H1 (cell line): Measurements from ENCODE around the gene TMEM25.

Experiments
- CHD2 ChIP-seq: IDR thresholded peaks from 2 replicates; pipeline ENCODE4 v1.6.1; 2012; ENCODE audit warnings: low read length, improper control_type of control experiment
- FOSL1 ChIP-seq: IDR thresholded peaks from 2 replicates; pipeline ENCODE4 v1.6.1; 2011; ENCODE audit warnings: mild to moderate bottlenecking, low read depth, low read length, moderate library complexity; ENCODE audit not compliant: insufficient read depth
- KDM1A ChIP-seq: fragments of 200-600, 300-600 bp; sonication (generic); IDR thresholded peaks from 2 replicates; pipeline ENCODE4 v1.7.1; 2016; ENCODE audit warnings: mild to moderate bottlenecking, low read length, borderline replicate concordance
- NRF1 ChIP-seq: IDR thresholded peaks from 2 replicates; pipeline ENCODE4 v1.6.1; 2011; ENCODE audit warnings: mild to moderate bottlenecking, low read depth, low read length, improper control_type of control experiment
- POLR2A ChIP-seq, 2 experiments: IDR thresholded peaks; 1 replicate in 1 of 2; 2 replicates in 1 of 2; pipeline ENCODE4 v1.6.1; 2011; ENCODE audit warnings: low read depth in 2 of 2, low read length in 2 of 2, mild to moderate bottlenecking in 2 of 2; ENCODE audit errors: control extremely low read depth in 1 of 2
- POLR2AphosphoS5 ChIP-seq: IDR thresholded peaks from 2 replicates; pipeline ENCODE4 v1.6.1; 2011; ENCODE audit warnings: low read depth, low read length
- SIN3A ChIP-seq, 2 experiments: IDR thresholded peaks in 1 of 2; conservative IDR thresholded peaks in 1 of 2; 2 replicates each; pipeline ENCODE4 v1.6.1; 2011 to 2012; ENCODE audit warnings: low read length in 2 of 2, improper control_type of control experiment in 1 of 2, low read depth in 1 of 2, mild to moderate bottlenecking in 1 of 2
- SP1 ChIP-seq: IDR thresholded peaks from 2 replicates; pipeline ENCODE4 v1.6.1; 2011; ENCODE audit warnings: low read depth, low read length
- ZNF274 ChIP-seq: IDR thresholded peaks from 2 replicates; pipeline ENCODE4 v1.7.0; 2012; ENCODE audit warnings: low read length, borderline replicate concordance; ENCODE audit errors: extremely low read depth
- TF ChIP-seq, protein P1 (sequence below), 3 experiments: IDR thresholded peaks; 1 replicate in 2 of 3; 2 replicates in 1 of 3; pipeline versions ENCODE4 v1.5.1 to v1.6.1; 2011; ENCODE audit warnings: low read length in 3 of 3, mild to moderate bottlenecking in 3 of 3, inconsistent platforms in 2 of 3, low read depth in 1 of 3, moderate library complexity in 1 of 3; ENCODE audit not compliant: insufficient read depth in 1 of 3; ENCODE audit errors: control extremely low read depth in 1 of 3

DNA sequence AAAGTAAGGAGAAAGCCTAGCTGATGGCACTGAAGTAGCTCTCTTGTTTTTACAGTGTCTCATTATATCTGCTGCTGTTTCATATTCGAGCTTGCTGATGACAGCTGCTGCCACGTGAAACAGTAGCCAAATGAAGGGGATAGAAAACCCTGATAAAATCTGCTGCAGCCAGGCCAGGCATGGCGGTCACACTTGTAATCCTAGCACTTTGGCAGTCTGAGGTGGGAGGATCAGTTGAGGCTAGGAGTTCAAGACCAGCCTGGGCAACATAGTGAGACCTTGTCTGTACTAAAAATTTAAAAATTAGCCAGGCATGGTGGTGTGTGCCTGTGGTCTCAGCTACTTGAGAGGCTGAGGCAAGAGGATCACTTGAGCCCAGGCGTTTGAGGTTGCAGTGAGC is 21.3 kb downstream of the TMEM25 start:
- TF ChIP-seq FOSL1: no peak
- TF ChIP-seq NRF1: no peak
- TF ChIP-seq POLR2AphosphoS5: no peak
- TF ChIP-seq, protein P1, sequence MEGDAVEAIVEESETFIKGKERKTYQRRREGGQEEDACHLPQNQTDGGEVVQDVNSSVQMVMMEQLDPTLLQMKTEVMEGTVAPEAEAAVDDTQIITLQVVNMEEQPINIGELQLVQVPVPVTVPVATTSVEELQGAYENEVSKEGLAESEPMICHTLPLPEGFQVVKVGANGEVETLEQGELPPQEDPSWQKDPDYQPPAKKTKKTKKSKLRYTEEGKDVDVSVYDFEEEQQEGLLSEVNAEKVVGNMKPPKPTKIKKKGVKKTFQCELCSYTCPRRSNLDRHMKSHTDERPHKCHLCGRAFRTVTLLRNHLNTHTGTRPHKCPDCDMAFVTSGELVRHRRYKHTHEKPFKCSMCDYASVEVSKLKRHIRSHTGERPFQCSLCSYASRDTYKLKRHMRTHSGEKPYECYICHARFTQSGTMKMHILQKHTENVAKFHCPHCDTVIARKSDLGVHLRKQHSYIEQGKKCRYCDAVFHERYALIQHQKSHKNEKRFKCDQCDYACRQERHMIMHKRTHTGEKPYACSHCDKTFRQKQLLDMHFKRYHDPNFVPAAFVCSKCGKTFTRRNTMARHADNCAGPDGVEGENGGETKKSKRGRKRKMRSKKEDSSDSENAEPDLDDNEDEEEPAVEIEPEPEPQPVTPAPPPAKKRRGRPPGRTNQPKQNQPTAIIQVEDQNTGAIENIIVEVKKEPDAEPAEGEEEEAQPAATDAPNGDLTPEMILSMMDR (IDR thresholded peaks at IDR 0.05; ENCODE audit: control extremely low read depth in 1 of 3, insufficient read depth in 1 of 3, low read depth in 1 of 3, low read length in 3 of 3): no peak
- TF ChIP-seq POLR2A (IDR thresholded peaks at IDR 0.05; ENCODE audit: control extremely low read depth in 1 of 2, low read depth in 2 of 2, low read length in 2 of 2): no peak
- no peak for TF ChIP-seq SP1
- no peak for TF ChIP-seq KDM1A
- TF ChIP-seq ZNF274: no peak
- no peak for TF ChIP-seq CHD2
- no peak for TF ChIP-seq SIN3A (conservative IDR thresholded peaks at IDR 0.05 in 1 of 2, IDR thresholded peaks at IDR 0.05 in 1 of 2; ENCODE audit: low read depth in 1 of 2, low read length in 2 of 2)
